HG03565 (cell line): ENCODE measurements around the gene ICAM2.
A peak's percentile ranks its signal among the peaks of the same experiment; 100 is the strongest.

Source experiments
- ATAC-seq: cut with Tn5 transposase; IDR thresholded peaks from one replicate; pipeline ENCODE4 v1.9.1; 2021; ENCODE audit warnings: mild to moderate bottlenecking, moderate library complexity; ENCODE audit not compliant: unreplicated experiment

ICAM2 gene

GRCh38 chr17:64020056-64020766 is at the start of gene ICAM2:
TSS of gene ICAM2 (minus strand) at chr17:64020633. CDS start at chr17:64006691, 13,942 bp downstream.
- peak; percentile 29 for ATAC-seq

GRCh38 chr17:64070213-64070612 is 49.8 kb upstream of the ICAM2 start:
- ATAC-seq, result no peak

- ATAC-seq, result no peak
These were observed 48.7 kb upstream of the ICAM2 start for GRCh38 chr17:64069143-64069542.

- ATAC-seq, result no peak
These were observed 47.2 kb upstream of the ICAM2 start for GRCh38 chr17:64067657-64068056.

GRCh38 chr17:64066716-64067115 is 46.3 kb upstream of the ICAM2 start:
- ATAC-seq, result no peak

GRCh38 chr17:64065161-64065560 is 44.7 kb upstream of the ICAM2 start:
- ATAC-seq, result no peak

GRCh38 chr17:64064331-64064730 is 43.9 kb upstream of the ICAM2 start:
- no peak for ATAC-seq

- no peak for ATAC-seq
These were observed 43.4 kb upstream of the ICAM2 start for GRCh38 chr17:64063766-64064224.

GRCh38 chr17:64063088-64063487 is 42.7 kb upstream of the ICAM2 start:
- no peak for ATAC-seq

- peak; percentile 47 for ATAC-seq
These were observed 40.9 kb upstream of the ICAM2 start for GRCh38 chr17:64061178-64061898.

GRCh38 chr17:64060331-64060730 is 39.9 kb upstream of the ICAM2 start:
- ATAC-seq, result no peak

- ATAC-seq, result no peak
These were observed 39.3 kb upstream of the ICAM2 start for GRCh38 chr17:64059756-64060155.

GRCh38 chr17:64058621-64059020 is 38.2 kb upstream of the ICAM2 start:
- ATAC-seq, result no peak

- ATAC-seq, result no peak
These were observed 37.3 kb upstream of the ICAM2 start for GRCh38 chr17:64057701-64058263.

- no peak for ATAC-seq
These were observed 36.0 kb upstream of the ICAM2 start for GRCh38 chr17:64056269-64057005.

GRCh38 chr17:64055183-64056142 is 35.0 kb upstream of the ICAM2 start:
- no peak for ATAC-seq

- ATAC-seq, result no peak
These were observed 33.9 kb upstream of the ICAM2 start for GRCh38 chr17:64054304-64054703.

- no peak for ATAC-seq
These were observed 32.7 kb upstream of the ICAM2 start for GRCh38 chr17:64053101-64053500.

- no peak for ATAC-seq
These were observed 30.7 kb upstream of the ICAM2 start for GRCh38 chr17:64051153-64051552.

GRCh38 chr17:64048805-64049204 is 28.4 kb upstream of the ICAM2 start:
- ATAC-seq, result no peak
